HG03521 (cell line): ENCODE measurements around the gene PRRC2C.
"Not testable (repeated sequence)": the region's sequence is repeated elsewhere in the genome, so short reads cannot be mapped to it uniquely, and the experiment has no call there.

Source experiments
- ATAC-seq: cut with Tn5 transposase; IDR thresholded peaks from one replicate; pipeline ENCODE4 v1.9.1; 2021; ENCODE audit warnings: mild to moderate bottlenecking, moderate library complexity; ENCODE audit not compliant: unreplicated experiment

Gene PRRC2C

GRCh38 chr1:171500304-171500703 lies 15.0 kb downstream of the PRRC2C start:
- no peak for ATAC-seq

DNA sequence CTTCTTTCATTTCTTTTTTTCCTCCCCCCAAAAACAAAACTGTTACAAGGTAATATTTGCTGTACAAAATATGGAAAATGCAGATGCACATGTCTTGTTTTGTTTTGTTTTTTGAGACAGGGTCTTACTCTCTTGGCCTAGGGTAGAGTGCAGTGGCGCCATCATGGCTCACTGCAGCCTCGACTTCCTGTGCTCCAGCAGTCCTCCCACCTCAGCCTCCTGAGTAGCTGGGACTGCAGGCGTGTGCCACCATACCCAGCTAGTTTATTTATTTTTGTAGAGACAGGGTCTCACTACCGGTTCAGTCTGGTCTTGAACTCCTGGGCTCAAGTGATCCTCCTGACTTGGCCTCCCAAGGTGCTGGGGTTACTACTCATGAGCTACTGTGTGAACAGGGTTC lies 15.5 kb downstream of the PRRC2C start:
- ATAC-seq = no peak

GRCh38 chr1:171501305-171502024 lies 16.1 kb downstream of the PRRC2C start:
- peak; percentile 64 for ATAC-seq

DNA sequence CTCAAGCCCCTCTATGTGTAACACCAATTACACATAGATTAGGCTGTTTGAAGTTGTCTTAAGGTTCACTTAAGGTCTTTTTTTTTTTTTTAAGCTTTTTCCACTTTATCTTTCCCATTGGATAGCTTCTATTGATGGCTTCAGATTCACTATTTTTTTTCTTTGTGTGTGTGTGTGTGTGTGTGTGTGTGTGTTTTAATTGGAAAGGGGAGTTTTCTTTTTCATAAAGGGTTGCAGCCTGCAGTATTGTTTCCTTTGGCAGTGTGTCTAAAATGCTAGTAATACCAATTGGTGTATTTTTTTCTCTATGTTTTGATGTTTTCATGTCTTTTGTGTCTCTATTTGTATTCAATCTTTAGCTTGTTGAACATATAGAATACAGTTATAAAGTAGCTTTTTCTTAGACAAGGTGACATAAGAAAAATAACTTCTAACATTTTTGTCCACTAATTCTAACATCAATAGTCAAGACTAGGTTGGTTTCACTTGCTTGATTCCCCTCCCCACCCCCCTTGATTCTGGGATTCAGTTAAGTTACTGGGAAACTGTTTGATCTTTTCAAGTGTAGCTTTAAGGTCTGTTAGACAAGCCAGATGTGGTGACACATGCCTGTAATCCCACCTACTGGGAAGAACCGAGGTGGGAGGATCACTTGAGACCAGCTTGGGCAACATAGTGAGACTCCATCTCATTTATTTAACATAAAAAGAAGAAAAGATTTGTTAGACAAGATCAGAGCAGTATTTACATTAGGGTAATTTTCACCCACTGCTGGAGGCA lies 21.4 kb downstream of the PRRC2C start:
- no peak for ATAC-seq

DNA sequence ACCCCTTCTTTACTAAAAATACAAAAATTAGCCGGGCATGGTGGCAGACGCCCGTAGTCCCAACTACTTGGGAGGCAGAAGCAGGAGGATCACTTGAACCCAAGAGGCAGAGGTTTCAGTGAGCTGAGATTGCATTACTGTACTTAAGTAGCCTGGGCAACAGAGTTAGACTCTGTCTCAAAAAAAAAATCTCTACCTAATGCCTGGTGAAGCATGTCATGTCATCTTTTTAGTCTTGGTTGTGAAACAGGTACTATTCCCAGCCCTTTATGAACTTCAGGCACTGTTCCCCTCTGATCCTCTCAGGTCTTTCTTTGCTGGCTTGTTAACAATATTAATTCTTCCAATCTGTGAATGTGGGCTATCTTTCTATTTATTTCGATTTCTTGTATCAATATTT lies 22.1 kb downstream of the PRRC2C start:
- no peak for ATAC-seq

- ATAC-seq = no peak
Measured at GRCh38 chr1:171509191-171509590, 23.9 kb downstream of the PRRC2C start.

DNA sequence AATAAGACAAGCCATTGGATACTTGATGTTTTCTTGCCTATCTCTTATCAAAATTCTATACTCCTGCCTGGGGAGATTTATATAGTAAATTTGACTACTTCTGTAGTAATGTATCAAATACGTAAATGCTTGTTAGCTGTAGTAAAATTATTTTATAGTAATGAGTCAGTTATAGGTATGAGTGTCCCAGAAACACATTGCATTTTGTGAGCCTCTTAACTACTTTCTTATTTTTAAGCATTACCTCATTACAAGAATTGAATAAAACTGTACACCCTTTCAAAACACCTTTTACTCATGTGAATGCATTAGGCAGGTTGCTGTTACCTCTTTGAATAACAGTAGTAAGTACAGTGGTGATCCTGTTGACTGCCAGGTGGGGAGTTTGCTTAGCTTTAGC lies 28.4 kb downstream of the PRRC2C start:
- no peak for ATAC-seq

DNA sequence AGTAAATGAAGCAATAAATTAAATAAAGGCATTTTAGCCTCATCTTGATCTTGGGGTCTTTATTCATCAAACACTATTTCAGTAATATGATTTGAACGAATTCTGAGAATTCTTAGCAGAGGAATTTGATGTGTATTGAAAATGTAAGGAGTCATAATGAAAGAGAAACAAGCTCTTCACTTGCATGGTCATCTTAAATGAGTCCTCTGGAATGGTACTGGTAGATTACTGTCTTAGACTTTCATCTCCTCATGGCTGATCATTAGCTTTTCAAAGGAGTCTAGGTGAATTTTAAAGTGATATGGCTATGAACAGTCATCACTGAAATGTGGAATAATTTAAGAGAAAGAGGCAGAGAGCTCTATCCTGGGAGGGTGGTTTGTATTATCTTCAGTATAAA lies 30.0 kb downstream of the PRRC2C start:
- no peak for ATAC-seq

GRCh38 chr1:171515741-171516140 lies 30.4 kb downstream of the PRRC2C start:
- no peak for ATAC-seq

GRCh38 chr1:171521567-171521966 lies 36.2 kb downstream of the PRRC2C start:
- no peak for ATAC-seq

DNA sequence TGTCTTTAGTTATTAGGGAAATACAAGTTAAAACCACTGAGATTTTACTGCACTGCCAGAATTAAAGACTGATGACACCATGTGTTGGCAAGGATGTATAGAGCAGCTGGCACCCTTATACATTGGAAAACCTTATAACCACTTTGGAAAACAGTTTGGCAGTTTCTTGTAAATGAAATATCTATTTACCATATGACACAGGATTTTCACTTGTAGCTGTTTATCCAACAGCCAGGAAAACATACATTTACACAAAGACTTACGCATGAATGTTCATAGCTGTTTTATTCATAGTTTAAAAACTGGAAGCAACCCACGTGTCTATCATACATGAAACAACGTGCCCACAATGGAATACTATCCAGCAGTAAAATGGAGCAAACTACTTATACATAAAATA lies 45.3 kb downstream of the PRRC2C start:
- ATAC-seq = no peak

- ATAC-seq = no peak
Measured at GRCh38 chr1:171532520-171532919, 47.2 kb downstream of the PRRC2C start.

DNA sequence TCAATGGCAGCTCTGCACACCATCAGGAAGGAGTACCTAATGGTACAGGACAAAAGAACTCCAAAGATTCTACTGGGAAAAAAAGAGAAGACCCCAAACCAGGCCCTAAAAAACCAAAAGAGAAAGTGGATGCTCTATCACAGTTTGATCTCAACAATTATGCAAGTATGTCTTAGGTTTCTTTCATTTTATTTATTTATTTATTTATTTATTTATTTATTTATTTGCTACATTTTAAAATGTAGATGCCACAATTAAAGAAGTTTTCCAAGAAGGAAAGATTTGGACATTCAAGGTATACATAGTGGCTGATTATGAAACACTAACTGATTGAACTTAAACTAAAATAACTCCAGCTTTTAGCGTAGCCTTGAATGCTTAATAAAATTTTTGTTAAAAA lies 60.2 kb downstream of the PRRC2C start:
- ATAC-seq = no peak

DNA sequence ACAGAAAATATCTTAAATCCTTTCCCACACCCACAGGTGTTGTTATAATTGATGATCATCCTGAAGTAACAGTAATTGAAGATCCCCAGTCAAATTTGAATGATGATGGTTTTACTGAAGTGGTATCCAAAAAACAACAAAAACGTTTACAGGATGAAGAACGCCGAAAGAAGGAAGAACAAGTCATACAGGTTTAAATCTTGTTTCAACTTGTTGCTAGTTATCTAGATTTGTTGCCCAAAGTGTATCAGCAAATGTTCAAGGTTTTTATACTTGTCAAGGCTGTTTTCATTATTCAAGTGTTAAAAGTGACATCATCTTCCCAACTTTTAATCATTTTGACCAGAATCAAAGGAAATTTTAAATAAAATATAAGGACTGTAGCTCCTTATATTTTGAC lies 64.7 kb downstream of the PRRC2C start:
- ATAC-seq = no peak

GRCh38 chr1:171550598-171551100 lies 65.3 kb downstream of the PRRC2C start:
- not testable (repeated sequence) for ATAC-seq

DNA sequence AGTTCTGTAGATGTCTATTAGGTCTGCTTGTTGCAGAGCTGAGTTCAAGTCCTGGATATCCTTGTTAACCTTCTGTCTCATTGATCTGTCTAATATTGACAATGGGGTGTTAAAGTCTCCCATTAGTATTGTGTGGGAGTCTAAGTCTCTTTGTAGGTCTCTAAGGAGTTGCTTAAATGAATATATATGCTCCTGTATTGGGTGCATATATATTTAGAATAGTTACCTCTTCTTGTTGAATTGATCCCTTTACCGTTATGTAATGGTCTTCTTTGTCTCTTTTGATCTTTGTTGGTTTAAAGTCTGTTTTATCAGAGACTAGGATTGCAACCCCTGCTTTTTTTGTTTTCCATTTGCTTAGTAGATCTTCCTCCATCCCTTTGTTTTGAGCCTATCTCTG lies 68.6 kb downstream of the PRRC2C start:
- ATAC-seq = not testable (repeated sequence)

- no peak for ATAC-seq
Measured at GRCh38 chr1:171563675-171564074, 78.3 kb downstream of the PRRC2C start.

- no peak for ATAC-seq
Measured at GRCh38 chr1:171566467-171566866, 81.1 kb downstream of the PRRC2C start.

- no peak for ATAC-seq
Measured at GRCh38 chr1:171570295-171570694, 85.0 kb downstream of the PRRC2C start.

GRCh38 chr1:171576144-171576543 lies 90.8 kb downstream of the PRRC2C start:
- no peak for ATAC-seq

GRCh38 chr1:171581226-171581625 lies 95.9 kb downstream of the PRRC2C start:
- ATAC-seq = no peak

DNA sequence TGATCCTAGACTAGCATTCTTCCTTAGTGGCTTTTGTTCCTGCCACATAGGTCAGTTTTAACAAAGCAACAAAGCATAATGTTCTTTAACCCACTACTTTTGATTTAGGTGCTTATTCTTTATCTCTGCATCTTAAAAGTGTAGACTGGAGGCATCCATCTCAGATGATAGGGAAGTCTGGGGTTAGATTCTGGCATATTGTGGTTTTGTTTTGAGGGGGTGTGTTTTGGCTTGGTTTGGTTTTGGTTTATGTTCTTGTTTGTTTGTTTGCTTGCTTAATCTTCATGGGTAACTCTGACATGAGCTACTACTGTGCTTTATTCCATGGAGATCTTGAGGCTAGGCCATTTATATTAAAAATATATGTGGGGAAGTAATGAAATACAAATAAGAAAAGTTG lies 96.4 kb downstream of the PRRC2C start:
- no peak for ATAC-seq
